CD14-positive monocyte (primary cell): ENCODE results near the gene DENND6B. TPM values are rescaled to one million over a fixed set of nuclear protein-coding genes. Genes with fewer than 3 reads are reported as not detected.
A peak's percentile ranks its signal among the peaks of the same experiment; 100 is the strongest.

Experiments
- DNase-seq, 3 donors: peaks; one replicate each; pipeline ENCODE4 v3.0.0-alpha.2; 2011 to 2022
- H2AFZ ChIP-seq: 2 replicates; pipeline ENCODE4 v1.6.0; 2012; ENCODE audit warnings: mild to moderate bottlenecking, low read depth, low read length, inconsistent platforms; ENCODE audit not compliant: insufficient read depth, poor library complexity, severe bottlenecking
- H3K27ac ChIP-seq, 2 donors: 1 replicate in 1 of 2; 2 replicates in 1 of 2; pipeline ENCODE4 v1.5.1; 2012 to 2013; ENCODE audit warnings: low read length in 2 of 2, control low read depth in 1 of 2, inconsistent platforms in 1 of 2, low read depth in 1 of 2, mild to moderate bottlenecking in 1 of 2
- H3K27me3 ChIP-seq, 2 donors: one replicate each; pipeline versions ENCODE4 v1.6.0 to v1.6.1; 2011 to 2013; ENCODE audit warnings: low read length in 2 of 2; ENCODE audit not compliant: control insufficient read depth in 2 of 2, insufficient read depth in 2 of 2
- H3K36me3 ChIP-seq, 2 donors: replicated peaks in 1 of 2; 1 replicate in 1 of 2; 2 replicates in 1 of 2; pipeline versions ENCODE4 v1.5.1 to v1.6.1; 2012 to 2013; ENCODE audit warnings: low read length in 2 of 2, control low read depth in 1 of 2, inconsistent platforms in 1 of 2, mild to moderate bottlenecking in 1 of 2; ENCODE audit not compliant: insufficient read depth in 2 of 2, control insufficient read depth in 1 of 2
- H3K4me1 ChIP-seq, 2 donors: 1 replicate in 1 of 2; 2 replicates in 1 of 2; pipeline versions ENCODE4 v1.5.1 to v1.6.1; 2012 to 2013; ENCODE audit warnings: low read length in 2 of 2, control low read depth in 1 of 2, inconsistent platforms in 1 of 2, mild to moderate bottlenecking in 1 of 2, moderate library complexity in 1 of 2; ENCODE audit not compliant: insufficient read depth in 2 of 2, control insufficient read depth in 1 of 2
- H3K4me2 ChIP-seq: replicated peaks from 2 replicates; pipeline ENCODE3; 2012; ENCODE audit warnings: low read length, moderate library complexity, mild to moderate bottlenecking; ENCODE audit not compliant: poor library complexity, severe bottlenecking; ENCODE audit errors: extremely low read depth
- H3K4me3 ChIP-seq, 3 experiments: fragments of 200-600 bp in 1 of 3; sonication (generic) in 1 of 3; replicated peaks in 1 of 3; 1 replicate in 2 of 3; 2 replicates in 1 of 3; pipeline ENCODE4 v1.5.1; 2011 to 2013; ENCODE audit warnings: low read length in 3 of 3, mild to moderate bottlenecking in 3 of 3, control low read depth in 2 of 3, low read depth in 2 of 3, inconsistent platforms in 1 of 3, moderate library complexity in 1 of 3
- H3K79me2 ChIP-seq: 2 replicates; pipeline ENCODE4 v1.6.0; 2012; ENCODE audit warnings: mild to moderate bottlenecking, control low read depth, inconsistent platforms, low read length, moderate library complexity; ENCODE audit not compliant: insufficient read depth
- H3K9ac ChIP-seq: 2 replicates; pipeline ENCODE4 v1.6.0; 2017; ENCODE audit warnings: low read length, mild to moderate bottlenecking; ENCODE audit not compliant: insufficient read depth, poor library complexity, severe bottlenecking
- H3K9me3 ChIP-seq, 2 donors: replicated peaks in 1 of 2; 1 replicate in 1 of 2; 2 replicates in 1 of 2; pipeline versions ENCODE4 v1.5.1 to v1.6.1; 2012 to 2013; ENCODE audit warnings: low read length in 2 of 2, control low read depth in 1 of 2; ENCODE audit not compliant: control insufficient read depth in 1 of 2, insufficient read depth in 1 of 2
- H4K20me1 ChIP-seq: 2 replicates; pipeline ENCODE4 v1.6.0; 2012; ENCODE audit warnings: mild to moderate bottlenecking, low read length, control low read depth, moderate library complexity; ENCODE audit not compliant: insufficient read depth
- H3K27ac Mint-ChIP-seq, 7 donors: one replicate each; pipeline ENCODE4 v1.8.0; 2020; ENCODE audit warnings: mild to moderate bottlenecking in 7 of 7, mixed read lengths in 7 of 7, moderate library complexity in 6 of 7, inconsistent platforms in 2 of 7
- H3K27me3 Mint-ChIP-seq, 3 donors: one replicate each; pipeline ENCODE4 v1.8.0; 2021 to 2022; ENCODE audit warnings: low read depth in 3 of 3, mild to moderate bottlenecking in 3 of 3, mixed read lengths in 3 of 3, moderate library complexity in 3 of 3, inconsistent platforms in 1 of 3
- H3K36me3 Mint-ChIP-seq, 2 donors: one replicate each; pipeline ENCODE4 v1.8.0; 2020; ENCODE audit warnings: mixed read lengths in 2 of 2, inconsistent platforms in 1 of 2, mild to moderate bottlenecking in 1 of 2
- H3K4me1 Mint-ChIP-seq: one replicate; pipeline ENCODE4 v1.8.0; 2020; ENCODE audit warnings: mild to moderate bottlenecking, mixed read lengths
- H3K4me3 Mint-ChIP-seq, 2 donors: one replicate each; pipeline ENCODE4 v1.8.0; 2020; ENCODE audit warnings: mild to moderate bottlenecking in 2 of 2, mixed read lengths in 2 of 2, moderate library complexity in 1 of 2
- H3K9me3 Mint-ChIP-seq, 7 donors: one replicate each; pipeline ENCODE4 v1.8.0; 2020 to 2022; ENCODE audit warnings: mixed read lengths in 7 of 7, mild to moderate bottlenecking in 6 of 7, moderate library complexity in 6 of 7, inconsistent platforms in 2 of 7
- WGBS: methylation state at CpG from one replicate; pipeline ENCODE4 v1.1.5; 2013; ENCODE audit warnings: missing lambda C conversion rate; ENCODE audit not compliant: insufficient coverage; 5-methylcytosine and 5-hydroxymethylcytosine counted together
- intact Hi-C, 2 donors: fragments of 100-400 bp; cut with micrococcal nuclease; formaldehyde crosslinking; loops; one replicate each; pipeline versions ENCODE4 v1.15.0 to v1.15.1; 2023
- polyA plus RNA-seq, 3 donors: library from polyadenylated mRNA; depleted of rRNA in 1 of 3; unstranded in 2 of 3; stranded (reverse) in 1 of 3; fragments of 300-500 nt in 2 of 3; fragments of >200 nt in 1 of 3; fragmentation: Illumina TruSeq in 2 of 3; gene quantifications; 1 replicate in 2 of 3; 2 replicates in 1 of 3; pipeline ENCODE4 v1.2.3, GENCODE V29; 2012 to 2021
- TF ChIP-seq, protein P1 (sequence below): fragments of 200-600 bp; IDR thresholded peaks from one replicate; pipeline ENCODE4 v1.8.0; 2022; ENCODE audit warnings: antibody characterized with exemption, mild to moderate bottlenecking

Gene DENND6B
- polyA plus RNA-seq, 3 donors: 1.7 to 10.6 (median 2.1) TPM

DNA sequence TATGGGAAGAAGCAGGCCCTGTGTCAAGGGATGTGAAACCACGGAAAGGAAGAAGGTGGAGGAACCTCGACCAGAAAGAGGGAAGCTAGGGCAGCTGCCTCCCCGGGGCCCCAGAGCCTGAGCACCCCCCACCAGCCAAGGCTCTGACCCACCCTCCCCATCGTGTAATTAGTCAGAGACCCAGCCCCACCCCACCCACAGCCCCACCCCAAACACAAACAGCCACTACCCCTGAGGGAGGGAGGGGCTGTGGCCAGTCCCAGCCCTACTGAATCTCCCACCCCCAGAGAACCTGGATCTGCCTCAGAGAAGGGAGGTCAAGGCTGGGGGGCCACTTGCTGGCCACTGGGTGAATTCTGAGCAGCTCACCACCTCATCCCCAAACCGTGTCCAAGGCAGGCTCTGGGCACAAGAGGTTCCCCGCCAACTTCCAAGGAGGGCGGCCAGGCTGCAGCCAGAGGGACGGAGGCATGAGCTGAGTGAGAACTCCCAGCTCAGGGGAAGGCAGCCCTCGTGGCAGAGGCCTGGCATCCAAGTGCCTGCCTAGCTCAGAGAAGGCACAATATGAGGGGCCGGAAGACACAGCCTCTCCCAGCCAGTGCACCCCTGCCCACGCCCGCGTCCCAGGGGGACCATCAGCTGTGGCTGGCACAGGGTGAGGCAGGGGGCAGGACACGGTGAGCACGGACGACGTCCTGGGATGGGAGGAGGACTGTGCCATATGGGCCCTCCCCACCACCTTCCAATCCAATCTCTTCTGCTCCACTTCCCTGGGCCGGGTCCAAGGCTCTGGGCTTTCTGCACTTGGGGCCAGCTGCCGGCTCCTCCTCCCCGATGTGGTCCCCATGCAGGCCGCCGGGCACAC lies 22.1 kb downstream of the DENND6B start:
- H3K27ac ChIP-seq: peak overlapping the region; percentile 97 to 100
- WGBS: 51% methylated on average over 15 of the region's 22 CpGs
- Mint-ChIP-seq H3K9me3 (peaks cover 0 to 2% (median 0%) of the 10 kb centered on the region in 7 donors), H3K4me3 (peak overlapping the region; percentile 96), H3K27me3 (peaks cover 0 to 2% (median 1%) of the 10 kb centered on the region in 3 donors), H3K4me1 (peaks cover 60% of the 10 kb centered on the region), H3K36me3 (peaks cover 8 to 23% of the 10 kb centered on the region in 2 donors), H3K27ac (peak overlapping the region; percentile 99 to 100 (median 100))
- H3K79me2 ChIP-seq: peaks cover 73% of the 10 kb centered on the region
- no peak overlapping the region for H2AFZ ChIP-seq
- no peaks in the 10 kb centered on the region for H3K9me3 ChIP-seq
- no peaks in the 10 kb centered on the region for H3K27me3 ChIP-seq
- peak overlapping the region; percentile 90 to 100 (median 92) for H3K4me3 ChIP-seq
- H3K4me2 ChIP-seq: peak overlapping the region; percentile 93
- peaks cover 7 to 14% of the 10 kb centered on the region in 2 donors for H3K36me3 ChIP-seq
- intact Hi-C loops: loop anchor here in 1 of 2 donors (5.0 to 10.0 kb wide), 2 partner anchors 228 to 340 kb away; partner anchors contain the start of genes PIM3 and TYMP
- DNase-seq: peak; percentile 93 to 95 (median 94)
- H3K9ac ChIP-seq: peak overlapping the region; percentile 94
- peaks cover 75 to 80% of the 10 kb centered on the region in 2 donors for H3K4me1 ChIP-seq
- peaks cover 70% of the 10 kb centered on the region for H4K20me1 ChIP-seq
- TF ChIP-seq, protein P1, sequence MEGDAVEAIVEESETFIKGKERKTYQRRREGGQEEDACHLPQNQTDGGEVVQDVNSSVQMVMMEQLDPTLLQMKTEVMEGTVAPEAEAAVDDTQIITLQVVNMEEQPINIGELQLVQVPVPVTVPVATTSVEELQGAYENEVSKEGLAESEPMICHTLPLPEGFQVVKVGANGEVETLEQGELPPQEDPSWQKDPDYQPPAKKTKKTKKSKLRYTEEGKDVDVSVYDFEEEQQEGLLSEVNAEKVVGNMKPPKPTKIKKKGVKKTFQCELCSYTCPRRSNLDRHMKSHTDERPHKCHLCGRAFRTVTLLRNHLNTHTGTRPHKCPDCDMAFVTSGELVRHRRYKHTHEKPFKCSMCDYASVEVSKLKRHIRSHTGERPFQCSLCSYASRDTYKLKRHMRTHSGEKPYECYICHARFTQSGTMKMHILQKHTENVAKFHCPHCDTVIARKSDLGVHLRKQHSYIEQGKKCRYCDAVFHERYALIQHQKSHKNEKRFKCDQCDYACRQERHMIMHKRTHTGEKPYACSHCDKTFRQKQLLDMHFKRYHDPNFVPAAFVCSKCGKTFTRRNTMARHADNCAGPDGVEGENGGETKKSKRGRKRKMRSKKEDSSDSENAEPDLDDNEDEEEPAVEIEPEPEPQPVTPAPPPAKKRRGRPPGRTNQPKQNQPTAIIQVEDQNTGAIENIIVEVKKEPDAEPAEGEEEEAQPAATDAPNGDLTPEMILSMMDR: no peak

DNA sequence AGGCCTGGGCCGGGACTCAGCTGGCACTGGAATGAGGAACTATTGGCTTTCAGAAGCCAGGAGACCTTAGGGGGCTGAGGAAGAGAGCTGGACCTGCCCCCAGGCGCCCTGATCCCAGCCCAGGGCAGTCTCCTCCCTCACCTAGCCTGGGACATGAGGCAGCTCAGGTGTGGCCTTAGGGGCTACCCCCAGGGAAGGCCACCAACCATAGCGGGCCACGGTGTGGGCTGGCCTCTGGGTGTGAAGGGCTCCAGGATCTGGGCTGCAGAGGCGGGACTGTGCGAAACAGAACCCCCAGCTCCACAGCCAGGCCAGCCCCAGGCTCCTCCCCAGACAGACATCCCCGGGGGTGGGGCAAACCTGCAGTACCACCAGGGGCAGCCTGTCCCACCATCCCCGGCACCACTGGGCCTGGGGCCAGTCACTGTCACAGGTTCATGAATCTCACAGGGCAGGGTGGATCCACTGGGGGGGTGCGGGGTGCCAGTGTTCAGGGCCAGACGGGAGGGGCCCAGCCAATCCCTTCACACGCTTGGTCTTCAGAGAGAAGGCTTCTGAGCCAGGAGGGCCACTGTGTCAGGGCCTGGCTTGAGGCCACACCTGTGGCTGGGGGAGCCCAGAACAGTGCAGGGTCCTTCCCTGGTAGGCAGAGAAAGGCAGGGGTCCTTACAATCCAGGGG lies 22.8 kb downstream of the DENND6B start:
- no peaks in the 10 kb centered on the region for H3K27me3 ChIP-seq
- H2AFZ ChIP-seq: no peak overlapping the region
- TF ChIP-seq, protein P1: no peak
- Mint-ChIP-seq H3K27me3 (peaks cover 0 to 2% (median 1%) of the 10 kb centered on the region in 3 donors), H3K36me3 (peaks cover 8 to 23% of the 10 kb centered on the region in 2 donors), H3K4me1 (peaks cover 52% of the 10 kb centered on the region), H3K9me3 (peaks cover 0 to 2% (median 0%) of the 10 kb centered on the region in 7 donors), H3K27ac (peak overlapping the region; percentile 99 to 100 (median 100)), H3K4me3 (peak overlapping the region; percentile 96)
- H3K27ac ChIP-seq: peak overlapping the region; percentile 97 to 100
- peaks cover 7 to 14% of the 10 kb centered on the region in 2 donors for H3K36me3 ChIP-seq
- peak overlapping the region; percentile 94 for H3K9ac ChIP-seq
- H3K79me2 ChIP-seq: peaks cover 81% of the 10 kb centered on the region
- H3K9me3 ChIP-seq: no peaks in the 10 kb centered on the region
- H3K4me1 ChIP-seq: peaks cover 68 to 78% of the 10 kb centered on the region in 2 donors
- intact Hi-C loops: loop anchor here (1.0 to 10.0 kb wide), 4 partner anchors 13 to 339 kb away; partner anchors contain the start of genes DENND6B (in 1 of the 2), PIM3 (in 1 of the 2) and TYMP (in 1 of the 2)
- peak; percentile 84 to 96 (median 92) for DNase-seq
- peaks cover 78% of the 10 kb centered on the region for H4K20me1 ChIP-seq
- WGBS: 0% methylated on average over 10 of the region's 11 CpGs
- peak overlapping the region; percentile 93 for H3K4me2 ChIP-seq
- H3K4me3 ChIP-seq: peak overlapping the region; percentile 20 to 100 (median 43)
